BJ (cell line): Measurements from ENCODE around the gene CXCL16. TPM values are rescaled to one million over a fixed set of nuclear protein-coding genes. Genes with fewer than 3 reads are reported as not detected.
"Not testable (repeated sequence)": the region's sequence is repeated elsewhere in the genome, so short reads cannot be mapped to it uniquely, and the experiment has no call there.

ENCODE experiments used
- CTCF ChIA-PET: fragments of 350-600 bp; formaldehyde crosslinking; extraction: SDS; loops from one replicate; lab custom pipeline; 2021; ENCODE audit warnings: antibody characterized with exemption, inconsistent platforms; lab: Yijun Ruan, JAX
- POLR2A ChIA-PET: fragments of 300-600 bp; sonication (Branson Sonifier 250); formaldehyde crosslinking; extraction: SDS; loops from one replicate; lab custom pipeline; 2021; ENCODE audit warnings: antibody characterized with exemption; lab: Charles Lee
- DNase-seq: peaks from one replicate; pipeline ENCODE4 v3.0.0-alpha.2; 2011; ENCODE audit warnings: low read depth
- H3K27me3 ChIP-seq: 2 replicates; pipeline ENCODE4 v1.6.0; 2011; ENCODE audit warnings: low read length; ENCODE audit not compliant: control insufficient read depth, insufficient read depth
- H3K36me3 ChIP-seq: 2 replicates; pipeline ENCODE4 v1.5.1; 2011; ENCODE audit warnings: low read length; ENCODE audit not compliant: control insufficient read depth, insufficient read depth
- H3K4me3 ChIP-seq: 2 replicates; pipeline ENCODE4 v1.5.1; 2011; ENCODE audit warnings: low read depth, mild to moderate bottlenecking, control low read depth, low read length
- CTCF ChIP-seq: IDR thresholded peaks from 2 replicates; pipeline ENCODE4 v1.5.1; 2011; ENCODE audit warnings: low read depth, mild to moderate bottlenecking, control low read depth, inconsistent platforms, low read length, moderate library complexity; ENCODE audit not compliant: insufficient read depth
- polyA plus RNA-seq: library from polyadenylated mRNA; depleted of rRNA; stranded (reverse); fragments of >200 nt; gene quantifications from 2 replicates; pipeline ENCODE4 v1.2.3, GENCODE V29; 2011

The CXCL16 gene
- polyA plus RNA-seq, 1 experiment, result 3.3 TPM

- no peak for DNase-seq
- no peak for TF ChIP-seq CTCF
- POLR2A ChIA-PET, result no interaction called here
- no peak overlapping the region for H3K4me3 ChIP-seq
- no peaks in the 10 kb centered on the region for H3K27me3 ChIP-seq
- CTCF ChIA-PET, result interaction anchor here (1.0 to 1.4 kb wide), 2 partner anchors 82 to 193 kb away, joined by 3 read pairs; partner anchors contain the start of gene C17orf107
- H3K36me3 ChIP-seq, result no peaks in the 10 kb centered on the region
Measured at GRCh38 chr17:4706121-4706520, 33.6 kb downstream of the CXCL16 start.

GRCh38 chr17:4704991-4705390, 34.7 kb downstream of the CXCL16 start:
- Histone ChIP-seq H3K27me3 (no peaks in the 10 kb centered on the region), H3K4me3 (no peak overlapping the region), H3K36me3 (no peaks in the 10 kb centered on the region)
- TF ChIP-seq CTCF, result no peak
- ChIA-PET CTCF (no interaction called here), POLR2A (no interaction called here)
- no peak for DNase-seq

- CTCF ChIA-PET, H3K36me3 ChIP-seq, DNase-seq, H3K27me3 ChIP-seq: not testable (repeated sequence)
- POLR2A ChIA-PET, result interaction anchor here (0.7 kb wide), 1 partner anchor 25 kb away, joined by 3 read pairs; no protein-coding TSS in a partner anchor
- H3K4me3 ChIP-seq, result peak overlapping the region; percentile 87
Measured at GRCh38 chr17:4704574-4704907, 35.2 kb downstream of the CXCL16 start.

- DNase-seq, result no peak
- H3K27me3 ChIP-seq, result no peaks in the 10 kb centered on the region
- peak overlapping the region; percentile 87 for H3K4me3 ChIP-seq
- ChIA-PET POLR2A (no interaction called here), CTCF (interaction anchor here (1.1 kb wide), 1 partner anchor 200 kb away, joined by 3 read pairs; the partner anchor contains the start of gene CHRNE)
- no peaks in the 10 kb centered on the region for H3K36me3 ChIP-seq
- no peak for TF ChIP-seq CTCF
Measured at GRCh38 chr17:4703330-4703691, 36.4 kb downstream of the CXCL16 start.

- H3K27me3 ChIP-seq, result no peaks in the 10 kb centered on the region
- ChIA-PET POLR2A (no interaction called here), CTCF (interaction anchor here (0.6 to 1.2 kb wide), 2 partner anchors 10 to 94 kb away, joined by 3 read pairs; no protein-coding TSS in a partner anchor)
- DNase-seq, result no peak
- no peak for TF ChIP-seq CTCF
- no peaks in the 10 kb centered on the region; the same call in 1 of the 2 replicates for H3K36me3 ChIP-seq
- no peak overlapping the region for H3K4me3 ChIP-seq
Measured at GRCh38 chr17:4701116-4701515, 38.6 kb downstream of the CXCL16 start.

GRCh38 chr17:4699401-4700056, 40.2 kb downstream of the CXCL16 start:
- H3K4me3 ChIP-seq, H3K27me3 ChIP-seq, POLR2A ChIA-PET, H3K36me3 ChIP-seq, DNase-seq: not testable (repeated sequence)
- CTCF ChIA-PET, result interaction anchor here (0.7 to 0.8 kb wide), 2 partner anchors 10 to 133 kb away, joined by 3 read pairs; no protein-coding TSS in a partner anchor
